Caco-2 (cell line): Measurements from ENCODE around the gene KIAA0513. TPM values are rescaled to one million over a fixed set of nuclear protein-coding genes. Genes with fewer than 3 reads are reported as not detected.

Source experiments
- BruUV-seq: library from RNA; stranded (reverse); fragments of 400-500 nt; replicated peaks from 2 replicates; lab custom pipeline; 2021; lab: Mats Ljungman, UMichigan
- CTCF ChIA-PET: fragments of 300-600 bp; sonication (Branson Sonifier 250); formaldehyde crosslinking; loops from one replicate; lab custom pipeline; 2022; ENCODE audit warnings: antibody characterized with exemption; lab: Charles Lee
- POLR2A ChIA-PET: fragments of 300-600 bp; sonication (Branson Sonifier 250); formaldehyde crosslinking; loops from one replicate; lab custom pipeline; 2022; ENCODE audit warnings: antibody characterized with exemption; lab: Charles Lee
- DNase-seq, 2 experiments: peaks; one replicate each; pipeline versions ENCODE4 v3.0.0 to v3.0.0-alpha.2; 2020 to 2022
- H3K27me3 ChIP-seq: replicated peaks from 2 replicates; pipeline ENCODE4 v1.6.0; 2011; ENCODE audit warnings: low read length; ENCODE audit not compliant: control insufficient read depth, insufficient read depth
- H3K36me3 ChIP-seq: 2 replicates; pipeline ENCODE4 v1.5.1; 2011; ENCODE audit warnings: low read length; ENCODE audit not compliant: control insufficient read depth, insufficient read depth
- H3K4me1 ChIP-seq: fragments of 250-450 bp; sonication (Bioruptor Pico); 2 replicates; pipeline ENCODE4 v1.5.1; 2020; ENCODE audit warnings: mild to moderate bottlenecking
- H3K4me3 ChIP-seq: 2 replicates; pipeline ENCODE4 v1.5.1; 2011; ENCODE audit warnings: low read depth, mild to moderate bottlenecking, control low read depth, low read length
- H3K9me3 ChIP-seq: fragments of 250-450 bp; sonication (Bioruptor Pico); 2 replicates; pipeline ENCODE4 v1.5.1; 2020; ENCODE audit warnings: mild to moderate bottlenecking, moderate library complexity
- H3K27ac Mint-ChIP-seq: one replicate; pipeline ENCODE4 v1.8.0; 2022; ENCODE audit warnings: mixed read lengths; ENCODE audit not compliant: unreplicated experiment
- H3K27me3 Mint-ChIP-seq: one replicate; pipeline ENCODE4 v1.8.0; 2022; ENCODE audit warnings: mixed read lengths; ENCODE audit not compliant: insufficient read depth, unreplicated experiment
- H3K36me3 Mint-ChIP-seq: one replicate; pipeline ENCODE4 v1.8.0; 2022; ENCODE audit warnings: mild to moderate bottlenecking, mixed read lengths; ENCODE audit not compliant: insufficient read depth, unreplicated experiment
- H3K4me1 Mint-ChIP-seq: one replicate; pipeline ENCODE4 v1.8.0; 2022; ENCODE audit warnings: low read depth, mixed read lengths; ENCODE audit not compliant: unreplicated experiment
- H3K4me3 Mint-ChIP-seq: one replicate; pipeline ENCODE4 v1.8.0; 2022; ENCODE audit warnings: mild to moderate bottlenecking, moderate library complexity, mixed read lengths; ENCODE audit not compliant: unreplicated experiment
- H3K9me3 Mint-ChIP-seq: one replicate; pipeline ENCODE4 v1.8.0; 2022; ENCODE audit warnings: mixed read lengths; ENCODE audit not compliant: unreplicated experiment
- intact Hi-C: fragments of 100-400 bp; cut with micrococcal nuclease; formaldehyde crosslinking; loops from one replicate; pipeline ENCODE4 v1.10.0; 2022; ENCODE audit not compliant: unreplicated experiment
- total RNA-seq: library from RNA; stranded (reverse); gene quantifications from 2 replicates; pipeline ENCODE4 v1.2.3, GENCODE V29; 2022
- TF ChIP-seq, protein P1 (sequence below), 2 experiments: fragments of 200-600 bp in 1 of 2; IDR thresholded peaks; 1 replicate in 1 of 2; 2 replicates in 1 of 2; pipeline versions ENCODE4 v1.5.1 to v1.8.0; 2011 to 2022; ENCODE audit warnings: antibody characterized with exemption in 1 of 2, control low read depth in 1 of 2, inconsistent platforms in 1 of 2, low read depth in 1 of 2, low read length in 1 of 2, mild to moderate bottlenecking in 1 of 2, moderate library complexity in 1 of 2; ENCODE audit not compliant: insufficient read depth in 1 of 2, severe bottlenecking in 1 of 2, unreplicated experiment in 1 of 2

The KIAA0513 gene
- total RNA-seq, 1 experiment from 2014 or later, result 7.9 TPM

DNA sequence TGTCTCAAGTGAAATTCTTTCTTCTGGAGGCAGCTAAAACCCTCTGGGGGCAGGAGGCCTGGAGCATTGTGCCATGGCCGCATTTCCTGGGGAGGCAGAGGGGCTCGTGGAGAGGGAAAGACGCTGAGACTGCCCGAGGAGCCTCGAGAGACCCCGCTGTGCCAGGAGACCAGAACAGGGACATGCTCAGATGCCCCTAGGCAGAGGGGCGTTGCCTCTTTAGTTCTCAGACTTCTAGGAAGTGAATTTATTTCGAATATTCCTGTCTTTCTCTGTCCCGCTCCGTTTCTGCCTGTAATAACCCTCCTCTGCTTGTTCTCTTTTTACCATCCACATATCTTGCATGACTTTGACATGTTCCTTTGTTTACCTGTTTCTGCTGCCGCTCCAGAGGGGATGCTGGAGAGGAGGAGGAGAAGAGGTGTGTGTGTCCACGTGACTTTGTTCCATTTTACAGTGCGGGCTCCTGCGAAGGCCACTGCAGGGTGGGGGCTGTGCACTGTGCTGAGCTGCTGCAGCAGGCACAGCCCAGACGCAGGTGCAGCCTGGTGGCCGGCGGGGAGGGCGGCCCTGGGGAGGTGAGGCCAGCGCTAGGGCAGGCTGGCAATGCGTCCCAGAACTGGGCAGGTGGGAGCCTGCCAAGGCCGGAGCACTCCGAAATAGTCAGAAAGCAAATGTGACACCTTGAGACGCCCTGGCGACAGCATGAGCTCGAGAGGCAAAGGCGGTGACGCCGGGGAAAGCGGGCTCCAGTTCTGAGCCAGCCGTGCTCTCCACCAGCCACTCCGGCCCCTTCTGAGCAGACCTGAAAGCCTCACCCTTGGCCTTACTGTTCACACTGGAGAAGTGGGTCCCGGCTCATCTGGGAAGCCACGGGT is 54.8 kb downstream of the KIAA0513 start:
- H3K36me3 Mint-ChIP-seq, result no peaks in the 10 kb centered on the region
- ChIA-PET POLR2A (no interaction called here), CTCF (interaction anchor here (1.3 kb wide), 1 partner anchor 25 kb away, joined by 4 read pairs; no protein-coding TSS in a partner anchor)
- Histone ChIP-seq H3K4me1 (0 out of 2 replicates have a peak, but pooled peaks cover 4% of the 10 kb centered on the region), H3K36me3 (no peaks in the 10 kb centered on the region), H3K27me3 (no peaks in the 10 kb centered on the region), H3K9me3 (no peaks in the 10 kb centered on the region), H3K4me3 (no peak overlapping the region)
- no peaks in the 10 kb centered on the region for H3K27me3 Mint-ChIP-seq
- H3K4me1 Mint-ChIP-seq, result no peaks in the 10 kb centered on the region
- H3K9me3 Mint-ChIP-seq, result no peaks in the 10 kb centered on the region
- intact Hi-C loops, result no loop called here
- DNase-seq, result no peak
- H3K4me3 Mint-ChIP-seq, result no peak overlapping the region
- BruUV-seq, result no TSS peak
- TF ChIP-seq, protein P1, sequence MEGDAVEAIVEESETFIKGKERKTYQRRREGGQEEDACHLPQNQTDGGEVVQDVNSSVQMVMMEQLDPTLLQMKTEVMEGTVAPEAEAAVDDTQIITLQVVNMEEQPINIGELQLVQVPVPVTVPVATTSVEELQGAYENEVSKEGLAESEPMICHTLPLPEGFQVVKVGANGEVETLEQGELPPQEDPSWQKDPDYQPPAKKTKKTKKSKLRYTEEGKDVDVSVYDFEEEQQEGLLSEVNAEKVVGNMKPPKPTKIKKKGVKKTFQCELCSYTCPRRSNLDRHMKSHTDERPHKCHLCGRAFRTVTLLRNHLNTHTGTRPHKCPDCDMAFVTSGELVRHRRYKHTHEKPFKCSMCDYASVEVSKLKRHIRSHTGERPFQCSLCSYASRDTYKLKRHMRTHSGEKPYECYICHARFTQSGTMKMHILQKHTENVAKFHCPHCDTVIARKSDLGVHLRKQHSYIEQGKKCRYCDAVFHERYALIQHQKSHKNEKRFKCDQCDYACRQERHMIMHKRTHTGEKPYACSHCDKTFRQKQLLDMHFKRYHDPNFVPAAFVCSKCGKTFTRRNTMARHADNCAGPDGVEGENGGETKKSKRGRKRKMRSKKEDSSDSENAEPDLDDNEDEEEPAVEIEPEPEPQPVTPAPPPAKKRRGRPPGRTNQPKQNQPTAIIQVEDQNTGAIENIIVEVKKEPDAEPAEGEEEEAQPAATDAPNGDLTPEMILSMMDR (IDR thresholded peaks at IDR 0.05; ENCODE audit: insufficient read depth in 1 of 2, low read depth in 1 of 2, low read length in 1 of 2, severe bottlenecking in 1 of 2, unreplicated experiment in 1 of 2), result no peak
- no peak overlapping the region for H3K27ac Mint-ChIP-seq

DNA sequence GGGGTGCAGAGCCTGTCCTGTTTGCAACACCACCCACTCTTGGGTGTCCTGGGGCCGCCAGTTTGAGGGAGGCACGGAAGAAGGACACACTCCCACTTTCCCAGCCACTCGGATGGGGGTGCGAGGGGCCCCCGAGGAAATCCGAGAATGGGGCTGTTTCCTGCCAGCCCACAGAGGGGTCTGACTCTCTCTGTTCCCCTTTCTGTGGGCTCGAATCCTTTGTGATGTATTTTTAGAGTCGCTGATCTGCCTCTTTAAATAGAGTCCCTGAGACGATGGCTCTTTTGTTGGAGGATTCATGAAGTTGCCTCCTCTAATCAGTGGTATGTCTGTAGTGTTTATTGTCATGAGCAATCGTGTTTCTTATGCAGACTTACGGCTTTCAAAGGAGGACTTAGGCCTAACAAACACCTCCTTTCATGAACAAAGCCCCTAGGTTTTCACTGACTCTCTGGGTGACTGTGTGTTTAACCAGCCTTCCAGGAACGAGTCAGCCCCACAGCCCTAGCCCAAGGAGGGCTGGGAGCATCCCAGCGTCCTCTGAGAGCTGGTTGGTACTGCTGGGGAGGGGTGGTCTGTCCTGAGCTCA is 55.5 kb downstream of the KIAA0513 start:
- BruUV-seq, result no TSS peak
- Histone ChIP-seq H3K27me3 (no peaks in the 10 kb centered on the region), H3K9me3 (no peaks in the 10 kb centered on the region), H3K36me3 (no peaks in the 10 kb centered on the region), H3K4me1 (0 out of 2 replicates have a peak, but pooled peaks cover 4% of the 10 kb centered on the region), H3K4me3 (no peak overlapping the region)
- Mint-ChIP-seq H3K36me3 (no peaks in the 10 kb centered on the region), H3K4me3 (no peak overlapping the region), H3K9me3 (no peaks in the 10 kb centered on the region), H3K27ac (no peak overlapping the region), H3K4me1 (no peaks in the 10 kb centered on the region), H3K27me3 (no peaks in the 10 kb centered on the region)
- TF ChIP-seq, protein P1 (IDR thresholded peaks at IDR 0.05; ENCODE audit: insufficient read depth in 1 of 2, low read depth in 1 of 2, low read length in 1 of 2, severe bottlenecking in 1 of 2, unreplicated experiment in 1 of 2), result no peak
- no peak for DNase-seq
- intact Hi-C loops, result no loop called here
- ChIA-PET POLR2A (interaction anchor here (0.6 kb wide), 1 partner anchor 1079 kb away, joined by 4 read pairs; no protein-coding TSS in a partner anchor), CTCF (interaction anchor here (1.0 to 1.3 kb wide), 2 partner anchors 26 to 34 kb away, joined by 3 to 4 read pairs; no protein-coding TSS in a partner anchor)

DNA sequence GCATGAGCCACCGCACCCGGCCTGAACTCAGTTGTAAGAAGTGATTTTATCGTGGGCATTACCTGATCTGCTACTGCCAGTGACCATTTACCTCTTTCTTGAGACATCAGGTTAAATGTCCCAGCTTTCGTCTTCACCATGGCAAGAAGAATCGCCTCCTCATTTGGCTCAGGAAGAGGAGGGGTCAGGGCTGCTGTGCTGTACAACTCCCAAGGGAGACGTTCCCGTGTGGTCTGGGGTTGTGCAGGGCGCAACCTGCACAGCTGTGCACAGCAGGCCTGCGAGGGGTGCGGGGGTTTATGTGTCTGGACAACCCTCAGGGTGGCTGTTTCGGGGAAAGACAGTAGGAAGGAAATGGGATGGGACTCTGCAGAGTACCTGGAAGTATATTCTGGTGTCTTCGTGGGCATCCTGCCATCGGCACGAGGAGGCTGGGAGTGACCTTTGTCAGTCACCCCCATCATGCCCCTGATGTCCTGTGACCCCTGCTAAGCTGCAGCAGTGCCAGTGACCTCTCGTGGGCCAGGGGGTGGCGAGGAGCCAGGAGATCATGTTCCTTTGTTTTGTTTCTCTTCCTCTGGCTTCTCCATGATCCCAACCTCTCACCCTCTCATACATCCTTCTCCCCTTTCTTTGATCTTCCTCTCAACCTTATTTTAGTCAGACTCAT is 57.4 kb downstream of the KIAA0513 start:
- Mint-ChIP-seq H3K27me3 (no peaks in the 10 kb centered on the region), H3K9me3 (no peaks in the 10 kb centered on the region), H3K36me3 (no peaks in the 10 kb centered on the region), H3K27ac (no peak overlapping the region), H3K4me1 (no peaks in the 10 kb centered on the region), H3K4me3 (no peak overlapping the region)
- ChIA-PET CTCF (no interaction called here), POLR2A (no interaction called here)
- TF ChIP-seq, protein P1 (IDR thresholded peaks at IDR 0.05; ENCODE audit: insufficient read depth in 1 of 2, low read depth in 1 of 2, low read length in 1 of 2, severe bottlenecking in 1 of 2, unreplicated experiment in 1 of 2), result no peak
- no peak overlapping the region for H3K4me3 ChIP-seq
- no peaks in the 10 kb centered on the region for H3K27me3 ChIP-seq
- H3K9me3 ChIP-seq, result no peaks in the 10 kb centered on the region
- H3K4me1 ChIP-seq, result 0 out of 2 replicates have a peak, but pooled peaks cover 4% of the 10 kb centered on the region
- H3K36me3 ChIP-seq, result no peaks in the 10 kb centered on the region
- intact Hi-C loops, result loop anchor here (5.0 kb wide), 1 partner anchor 73 kb away; the partner anchor contains the start of gene ZDHHC7
- no peak for DNase-seq
- BruUV-seq, result no TSS peak
